Right lobe of liver (tissue), 6 donors: ENCODE data around the gene MRPS18A. TPM values are rescaled to one million over a fixed set of nuclear protein-coding genes. Genes with fewer than 3 reads are reported as not detected.
A peak's percentile ranks its signal among the peaks of the same experiment; 100 is the strongest.

Experiments
- ATAC-seq, 4 donors: fragments of 200-7000 bp; cut with Tn5 transposase; one replicate each; pipeline ENCODE4 v1.9.1; 2020; ENCODE audit warnings: mild to moderate bottlenecking in 4 of 4, moderate library complexity in 4 of 4
- DNase-seq, 3 donors: peaks; one replicate each; pipeline ENCODE4 v3.0.0-alpha.2; 2020
- H3K27ac ChIP-seq, 3 donors: fragments of 200-600 bp; one replicate each; pipeline ENCODE4 v1.8.0; 2022
- H3K27me3 ChIP-seq, 2 donors: fragments of 200-600 bp; one replicate each; pipeline ENCODE4 v1.8.0; 2022
- H3K36me3 ChIP-seq, 4 donors: fragments of 200-600 bp; sonication (generic) in 1 of 4; one replicate each; pipeline versions ENCODE4 v1.5.1 to v1.8.0; 2017 to 2022; ENCODE audit warnings: control low read depth in 1 of 4
- H3K4me1 ChIP-seq, 4 donors: fragments of 200-600 bp; sonication (generic) in 1 of 4; one replicate each; pipeline versions ENCODE4 v1.5.1 to v1.8.0; 2017 to 2022; ENCODE audit warnings: control low read depth in 1 of 4
- H3K4me3 ChIP-seq, 3 donors: fragments of 200-600 bp; one replicate each; pipeline ENCODE4 v1.8.0; 2022
- H3K9me3 ChIP-seq, 4 donors: fragments of 200-600 bp; sonication (generic) in 1 of 4; one replicate each; pipeline versions ENCODE4 v1.5.1 to v1.8.0; 2017 to 2022; ENCODE audit warnings: control low read depth in 1 of 4
- CTCF ChIP-seq, 4 donors: fragments of 200-600 bp in 3 of 4; fragments of 450-650 bp in 1 of 4; IDR thresholded peaks; one replicate each; pipeline versions ENCODE4 v1.5.1 to v1.8.0; 2016 to 2022; ENCODE audit warnings: antibody characterized with exemption in 4 of 4, mild to moderate bottlenecking in 2 of 4
- POLR2A ChIP-seq: fragments of 450-650 bp; IDR thresholded peaks from one replicate; pipeline ENCODE4 v1.6.1; 2017; ENCODE audit warnings: antibody characterized with exemption, mild to moderate bottlenecking
- WGBS: methylation state at CpG from one replicate; pipeline ENCODE4 v1.1.6; 2018; ENCODE audit warnings: low coverage, low lambda C conversion rate; ENCODE audit not compliant: insufficient coverage; ENCODE audit errors: missing lambda C conversion rate; 5-methylcytosine and 5-hydroxymethylcytosine counted together
- intact Hi-C, 2 donors: fragments of 100-400 bp; cut with DNase I; formaldehyde crosslinking; loops; one replicate each; pipeline versions ENCODE4 v1.11.2 to v1.14.1; 2022
- total RNA-seq, 6 experiments: library from RNA; depleted of rRNA in 2 of 6; stranded (reverse); fragments of >200 nt in 2 of 6; fragmentation: NEBNext Ultra II Directional in 3 of 6; extraction: Animal tissue kit (Norgen Biotek cat#: 25700) in 3 of 6; gene quantifications; one replicate each; pipeline versions ENCODE4 v1.1.0 to v1.2.4, GENCODE V29; 2016 to 2023
- donor health status: DM: no; HTN: yes; CAD: no.
- donor health status: DM: no; HTN: no; CAD: no.
- donor health status: DM: no; HTN: no; CAD: no.
- donor health status: DM: no; HTN: yes; CAD: no.
- donor health status: DM: no; HTN: yes; CAD: no.

MRPS18A gene
- total RNA-seq, 6 experiments from 2014 or later: 23.5 to 45.4 (median 25.6) TPM

- Histone ChIP-seq H3K36me3 (peaks cover 0 to 9% (median 8%) of the 10 kb centered on the region in 4 donors), H3K27me3 (no peaks in the 10 kb centered on the region), H3K27ac (peak overlapping the region; percentile 93 to 98 (median 95)), H3K9me3 (no peaks in the 10 kb centered on the region), H3K4me3 (peak overlapping the region; percentile 72 to 93 (median 91)), H3K4me1 (peaks cover 0 to 19% (median 9%) of the 10 kb centered on the region in 4 donors)
- intact Hi-C loops: no loop called here
- TF ChIP-seq CTCF (IDR thresholded peaks at IDR 0.05): no peak
- peak; percentile 82 for TF ChIP-seq POLR2A
- DNase-seq (peak; percentile 95 to 97 (median 96)), ATAC-seq (peak; percentile 78 to 89 (median 85))
- 0% methylated on average over 28 of the region's 41 CpGs for WGBS
These were observed 57.9 kb downstream of the MRPS18A start for GRCh38 chr6:43629505-43630300.

GRCh38 chr6:43629104-43629504, 58.5 kb downstream of the MRPS18A start, which contains the start of gene GTPBP2:
Gene GTPBP2 (minus strand): TSS chr6:43629264. CDS start chr6:43629162, 102 bp downstream.
- peak; percentile 99 to 100 (median 100) for DNase-seq
- WGBS: 0% methylated on average over 9 of the region's 46 CpGs
- TF ChIP-seq CTCF (IDR thresholded peaks at IDR 0.05): no peak
- TF ChIP-seq POLR2A: no peak
- no peaks in the 10 kb centered on the region for H3K9me3 ChIP-seq
- H3K36me3 ChIP-seq: peaks cover 0 to 15% (median 11%) of the 10 kb centered on the region in 4 donors
- no peaks in the 10 kb centered on the region for H3K27me3 ChIP-seq
- peak within 1 kb of the TSS; percentile 72 to 93 (median 91) for H3K4me3 ChIP-seq
- peak; percentile 81 to 93 (median 88) for ATAC-seq
- H3K27ac ChIP-seq: peak within 1 kb of the TSS; percentile 93 to 98 (median 95)
- intact Hi-C loops: no loop called here
- H3K4me1 ChIP-seq: peaks cover 0 to 19% (median 9%) of the 10 kb centered on the region in 4 donors

DNA sequence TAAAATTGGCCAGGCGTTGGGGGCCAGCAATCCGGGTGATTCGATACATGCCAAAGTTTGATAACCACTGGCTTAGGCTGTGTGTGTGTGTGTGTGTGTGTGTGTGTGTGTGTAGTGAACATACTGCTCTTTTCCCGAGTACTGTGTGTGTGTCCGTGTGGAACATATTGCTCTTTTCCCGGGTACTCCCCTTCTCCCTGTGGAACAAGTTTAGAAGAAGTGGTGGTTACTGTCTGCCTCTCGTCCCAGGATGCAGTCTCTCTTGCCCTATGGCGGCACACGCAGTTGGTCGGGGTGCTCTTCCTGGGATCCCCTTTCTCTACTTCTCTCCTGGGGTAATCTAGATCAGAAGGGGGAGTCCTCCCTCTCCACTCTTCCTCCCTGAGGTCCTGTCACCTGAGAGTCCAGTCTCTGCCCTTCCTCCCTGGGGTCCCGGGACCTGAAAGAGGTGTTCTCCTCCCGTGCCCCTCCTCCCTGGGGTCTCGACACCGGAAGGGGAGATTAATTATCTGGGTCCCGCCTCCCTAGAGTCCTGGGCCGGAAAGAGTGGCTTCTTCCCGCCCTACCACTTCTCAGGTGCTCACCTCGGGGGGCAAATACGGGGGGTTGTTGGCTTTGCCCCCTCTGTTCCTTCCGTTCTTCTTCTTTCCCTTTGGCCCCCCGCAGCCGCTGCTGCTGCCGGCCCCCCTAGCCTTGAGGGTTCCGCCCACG, 59.0 kb downstream of the MRPS18A start:
- peaks cover 0 to 19% (median 9%) of the 10 kb centered on the region in 4 donors for H3K4me1 ChIP-seq
- TF ChIP-seq POLR2A: no peak
- TF ChIP-seq CTCF (IDR thresholded peaks at IDR 0.05): no peak
- DNase-seq: peak; percentile 48 to 60 (median 58)
- H3K36me3 ChIP-seq: peaks cover 0 to 20% (median 14%) of the 10 kb centered on the region in 4 donors
- H3K27ac ChIP-seq: peak overlapping the region; percentile 82 to 98 (median 93)
- intact Hi-C loops: no loop called here
- ATAC-seq: peak in 2 of 4 donors; percentile 0 to 3
- no peaks in the 10 kb centered on the region for H3K27me3 ChIP-seq
- peak overlapping the region; percentile 72 to 93 (median 91) for H3K4me3 ChIP-seq
- WGBS: 0% methylated on average over 24 of the region's 25 CpGs
- H3K9me3 ChIP-seq: no peaks in the 10 kb centered on the region

DNA sequence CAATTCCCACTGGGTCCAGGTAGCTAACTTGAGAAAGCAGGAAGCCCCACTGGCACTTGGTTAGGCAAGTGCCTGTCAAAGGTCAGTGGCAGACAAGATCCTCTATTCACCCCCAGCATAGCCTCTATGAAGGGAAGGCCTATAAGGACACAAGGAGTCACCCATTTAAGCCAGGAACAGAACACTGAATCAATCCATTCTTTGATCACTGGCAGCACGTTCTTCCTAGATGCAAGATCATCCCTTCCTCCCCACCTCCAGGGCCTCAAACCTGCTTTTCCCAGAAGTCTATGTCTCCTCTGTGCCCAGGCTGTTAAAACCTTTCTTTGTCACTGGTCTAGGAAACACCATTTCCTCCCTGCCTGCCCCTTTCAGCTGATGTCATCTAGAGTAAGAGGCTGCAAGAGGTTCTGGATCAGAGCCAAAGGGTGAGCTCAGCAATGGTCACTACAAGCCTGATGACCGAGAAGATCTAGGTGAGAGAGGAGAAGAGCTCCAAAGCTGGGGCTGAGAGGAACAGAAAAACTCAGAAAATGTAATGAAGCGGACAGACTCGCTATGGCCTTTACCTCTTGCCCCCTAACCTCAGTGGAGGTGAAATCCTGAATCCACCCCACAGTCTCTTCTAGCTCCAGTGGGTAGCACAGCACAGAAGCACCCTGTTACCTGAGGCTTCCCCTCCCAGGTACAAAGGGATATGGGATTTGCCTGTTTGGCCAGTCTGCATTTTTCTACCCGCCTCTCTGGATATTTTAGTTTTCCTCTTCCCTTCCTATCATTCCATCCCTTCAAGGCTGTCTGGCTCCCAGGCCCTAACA, 60.4 kb downstream of the MRPS18A start:
- Histone ChIP-seq H3K9me3 (no peaks in the 10 kb centered on the region), H3K4me1 (peaks cover 0 to 19% (median 9%) of the 10 kb centered on the region in 4 donors), H3K27me3 (no peaks in the 10 kb centered on the region), H3K27ac (peak overlapping the region; percentile 52 to 68 (median 61)), H3K4me3 (no peak overlapping the region), H3K36me3 (peaks cover 0 to 34% (median 21%) of the 10 kb centered on the region in 4 donors)
- WGBS: 22% methylated on average over 5 of the region's 5 CpGs
- TF ChIP-seq CTCF (IDR thresholded peaks at IDR 0.05) (no peak), POLR2A (peak; percentile 65)
- ATAC-seq: peak; percentile 2 to 40 (median 16)
- intact Hi-C loops: no loop called here
- DNase-seq: peak in 2 of 3 donors; percentile 76 to 79
